ENCODE data around the gene HEYL. TPM values are rescaled to one million over a fixed set of nuclear protein-coding genes. Genes with fewer than 3 reads are reported as not detected.

The HEYL gene
- total RNA-seq, 1 experiment from 2014 or later = 0.94 TPM

- DNase-seq = no peak
- no peak overlapping the region for H3K4me3 ChIP-seq (ENCODE audit: insufficient read depth, low read depth, low read length)
- H3K27me3 ChIP-seq (ENCODE audit: control insufficient read depth, insufficient read depth, low read length) = peaks cover 89% of the 10 kb centered on the region
- no peaks in the 10 kb centered on the region for H3K36me3 ChIP-seq (replicated peaks; ENCODE audit: control insufficient read depth, insufficient read depth, low read length)
Observed at GRCh38 chr1:39673215-39673614, 33.8 kb upstream of the HEYL start.

DNA sequence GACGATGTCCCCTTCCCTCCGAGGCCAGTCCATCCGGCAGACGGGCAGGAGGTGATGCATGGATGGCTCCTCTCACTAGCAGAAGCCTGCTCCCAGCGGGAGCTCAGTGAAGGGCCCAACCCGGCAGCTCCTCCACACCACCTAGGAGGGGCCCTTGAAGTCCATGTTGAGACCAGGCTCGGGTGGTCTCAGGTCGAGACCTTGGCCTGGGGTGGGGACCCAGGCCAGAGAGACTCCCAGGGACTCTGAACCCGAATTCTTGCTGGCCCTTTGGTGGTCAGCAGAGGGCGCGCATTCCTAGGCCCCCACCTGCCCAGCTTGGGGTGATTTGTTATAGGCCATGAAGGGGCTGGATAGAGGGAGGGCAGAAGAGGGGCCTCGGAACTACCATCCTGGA is 33.1 kb upstream of the HEYL start:
- Histone ChIP-seq H3K36me3 (replicated peaks; ENCODE audit: control insufficient read depth, insufficient read depth, low read length) (no peaks in the 10 kb centered on the region), H3K4me3 (ENCODE audit: insufficient read depth, low read depth, low read length) (no peak overlapping the region; the same call in 1 of the 2 replicates), H3K27me3 (ENCODE audit: control insufficient read depth, insufficient read depth, low read length) (peaks cover 91% of the 10 kb centered on the region)
- peak; percentile 88 for DNase-seq

DNA sequence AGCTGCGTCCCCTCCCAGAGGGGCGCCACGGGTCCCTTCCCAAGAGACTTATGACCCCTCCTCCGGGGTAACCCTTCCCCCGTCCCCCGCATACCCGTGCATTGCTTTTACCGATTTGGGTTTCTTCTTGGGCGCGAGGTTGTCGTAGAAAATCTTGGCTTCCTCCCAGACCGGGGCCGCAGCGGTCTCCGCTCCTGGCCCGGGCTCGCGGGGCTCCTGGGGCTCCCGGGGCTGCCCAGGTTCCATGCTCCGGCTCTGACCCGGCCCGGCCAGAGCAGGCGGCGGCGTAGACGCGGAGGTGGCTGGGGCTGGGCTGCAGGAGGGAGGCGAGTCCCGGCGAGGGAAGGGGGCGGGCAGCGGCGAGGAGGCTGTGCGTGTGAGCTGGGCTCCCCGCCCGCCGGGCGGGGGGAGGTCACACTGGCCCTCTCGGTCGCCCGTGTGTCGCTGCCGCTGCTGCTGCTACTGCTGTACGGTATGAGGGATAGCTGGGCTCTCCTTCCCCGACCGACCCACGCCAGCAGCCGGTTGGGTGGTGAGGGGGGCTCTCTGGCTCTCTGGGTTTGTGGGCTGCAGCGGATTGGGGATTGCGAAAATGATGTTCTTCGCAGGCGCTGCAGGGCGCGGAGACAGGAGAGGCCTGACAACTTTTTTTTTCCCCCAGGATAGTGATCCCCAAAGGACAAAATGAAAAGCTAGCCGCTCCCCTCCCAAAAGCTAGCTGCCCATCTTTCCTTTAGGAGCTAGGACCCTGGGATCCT is 32.5 kb upstream of the HEYL start, which contains the start of gene NT5C1A:
Gene NT5C1A (minus strand): TSS at position 315 of the 758 bp plus-strand sequence. CDS start 69 bp downstream, at position 246.
- no peaks in the 10 kb centered on the region for H3K36me3 ChIP-seq (replicated peaks; ENCODE audit: control insufficient read depth, insufficient read depth, low read length)
- H3K4me3 ChIP-seq (ENCODE audit: insufficient read depth, low read depth, low read length) = peak within 1 kb of the TSS; percentile 32
- DNase-seq = peak; percentile 90
- peaks cover 91% of the 10 kb centered on the region for H3K27me3 ChIP-seq (ENCODE audit: control insufficient read depth, insufficient read depth, low read length)

GRCh38 chr1:39671433-39671792 is 32.0 kb upstream of the HEYL start:
- Histone ChIP-seq H3K4me3 (ENCODE audit: insufficient read depth, low read depth, low read length) (peak overlapping the region; percentile 32), H3K36me3 (replicated peaks; ENCODE audit: control insufficient read depth, insufficient read depth, low read length) (no peaks in the 10 kb centered on the region), H3K27me3 (ENCODE audit: control insufficient read depth, insufficient read depth, low read length) (peaks cover 91% of the 10 kb centered on the region)
- peak; percentile 83 for DNase-seq

DNA sequence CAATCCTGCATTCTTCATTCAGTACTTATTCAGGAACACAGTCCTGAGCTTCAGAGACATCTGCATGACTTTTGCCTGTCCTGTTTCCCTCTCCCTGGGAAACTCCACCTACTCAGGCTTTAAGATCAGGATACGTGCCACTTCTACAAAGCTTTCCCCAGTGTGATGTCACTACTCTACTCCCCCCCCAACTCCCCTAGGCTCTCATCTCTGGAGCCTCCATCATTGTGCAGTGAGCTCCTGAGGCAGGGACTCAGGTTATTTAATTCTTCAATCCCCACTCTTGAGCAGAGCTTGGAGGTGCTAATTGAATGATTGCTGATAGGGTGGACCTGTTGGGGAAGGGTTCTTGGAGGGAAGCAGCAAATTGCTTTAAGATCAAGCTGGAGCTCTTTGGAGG is 31.2 kb upstream of the HEYL start:
- Histone ChIP-seq H3K4me3 (ENCODE audit: insufficient read depth, low read depth, low read length) (no peak overlapping the region), H3K36me3 (replicated peaks; ENCODE audit: control insufficient read depth, insufficient read depth, low read length) (no peaks in the 10 kb centered on the region), H3K27me3 (ENCODE audit: control insufficient read depth, insufficient read depth, low read length) (peaks cover 95% of the 10 kb centered on the region)
- DNase-seq = no peak

DNA sequence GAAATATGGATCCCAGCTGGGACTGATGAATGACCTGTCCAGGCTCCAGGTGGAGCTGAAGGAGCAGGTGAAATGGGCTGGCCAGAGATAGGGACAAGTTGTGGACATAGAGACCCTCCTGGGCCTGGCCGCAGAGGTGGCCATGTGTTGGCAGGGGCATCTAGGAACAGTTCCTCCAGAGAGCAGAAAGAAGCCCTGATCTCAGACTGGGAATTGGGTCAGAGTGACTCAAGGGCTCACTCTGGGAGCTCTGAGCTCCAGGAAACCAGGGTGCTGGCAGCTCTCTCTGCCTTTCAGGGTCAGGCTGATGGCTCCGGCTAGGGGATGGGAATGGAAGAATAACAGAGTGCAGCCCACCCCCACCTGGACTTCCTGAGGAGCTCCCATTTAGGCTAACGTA is 29.5 kb upstream of the HEYL start:
- Histone ChIP-seq H3K4me3 (ENCODE audit: insufficient read depth, low read depth, low read length) (no peak overlapping the region), H3K36me3 (replicated peaks; ENCODE audit: control insufficient read depth, insufficient read depth, low read length) (no peaks in the 10 kb centered on the region), H3K27me3 (ENCODE audit: control insufficient read depth, insufficient read depth, low read length) (peaks cover 92% of the 10 kb centered on the region)
- DNase-seq = no peak

- no peak for DNase-seq
- peaks cover 87% of the 10 kb centered on the region for H3K27me3 ChIP-seq (ENCODE audit: control insufficient read depth, insufficient read depth, low read length)
- no peak overlapping the region for H3K4me3 ChIP-seq (ENCODE audit: insufficient read depth, low read depth, low read length)
- no peaks in the 10 kb centered on the region for H3K36me3 ChIP-seq (replicated peaks; ENCODE audit: control insufficient read depth, insufficient read depth, low read length)
Observed at GRCh38 chr1:39668111-39668510, 28.7 kb upstream of the HEYL start.

GRCh38 chr1:39666772-39667171 is 27.3 kb upstream of the HEYL start:
- H3K4me3 ChIP-seq (ENCODE audit: insufficient read depth, low read depth, low read length) = no peak overlapping the region
- DNase-seq = no peak
- peaks cover 86% of the 10 kb centered on the region for H3K27me3 ChIP-seq (ENCODE audit: control insufficient read depth, insufficient read depth, low read length)
- no peaks in the 10 kb centered on the region for H3K36me3 ChIP-seq (replicated peaks; ENCODE audit: control insufficient read depth, insufficient read depth, low read length)

DNA sequence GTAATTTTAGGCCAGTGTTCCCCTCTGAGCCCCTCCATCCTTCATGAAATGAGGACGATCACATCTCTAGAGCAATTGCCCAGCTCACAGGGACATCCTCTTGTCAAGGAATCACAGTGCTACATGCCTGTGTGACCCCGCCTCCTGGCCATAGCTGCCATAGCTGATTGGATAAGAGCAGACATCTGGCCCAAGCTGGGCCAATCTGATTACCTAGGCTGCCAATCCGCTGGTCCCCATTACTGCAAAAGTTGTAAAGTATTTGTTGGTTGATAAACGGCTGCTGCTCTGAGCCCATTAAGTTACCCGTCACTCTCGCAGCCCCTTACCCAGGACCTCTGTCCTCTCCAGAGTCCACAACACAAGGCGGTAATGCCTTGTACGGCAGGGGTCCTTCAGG is 24.1 kb upstream of the HEYL start:
- Histone ChIP-seq H3K4me3 (ENCODE audit: insufficient read depth, low read depth, low read length) (no peak overlapping the region), H3K27me3 (ENCODE audit: control insufficient read depth, insufficient read depth, low read length) (peaks cover 83% of the 10 kb centered on the region), H3K36me3 (replicated peaks; ENCODE audit: control insufficient read depth, insufficient read depth, low read length) (no peaks in the 10 kb centered on the region)
- DNase-seq = peak; percentile 70

- peaks cover 80% of the 10 kb centered on the region for H3K27me3 ChIP-seq (ENCODE audit: control insufficient read depth, insufficient read depth, low read length)
Observed at GRCh38 chr1:39662861-39663260, 23.4 kb upstream of the HEYL start.

GRCh38 chr1:39659538-39659937 is 20.1 kb upstream of the HEYL start:
- no peaks in the 10 kb centered on the region for H3K36me3 ChIP-seq (replicated peaks; ENCODE audit: control insufficient read depth, insufficient read depth, low read length)

More at GRCh38 chr1:39662861-39663260, 23.4 kb upstream of the HEYL start:
- no peaks in the 10 kb centered on the region for H3K36me3 ChIP-seq (replicated peaks; ENCODE audit: control insufficient read depth, insufficient read depth, low read length)
- H3K4me3 ChIP-seq (ENCODE audit: insufficient read depth, low read depth, low read length) = no peak overlapping the region
- DNase-seq = no peak

DNA sequence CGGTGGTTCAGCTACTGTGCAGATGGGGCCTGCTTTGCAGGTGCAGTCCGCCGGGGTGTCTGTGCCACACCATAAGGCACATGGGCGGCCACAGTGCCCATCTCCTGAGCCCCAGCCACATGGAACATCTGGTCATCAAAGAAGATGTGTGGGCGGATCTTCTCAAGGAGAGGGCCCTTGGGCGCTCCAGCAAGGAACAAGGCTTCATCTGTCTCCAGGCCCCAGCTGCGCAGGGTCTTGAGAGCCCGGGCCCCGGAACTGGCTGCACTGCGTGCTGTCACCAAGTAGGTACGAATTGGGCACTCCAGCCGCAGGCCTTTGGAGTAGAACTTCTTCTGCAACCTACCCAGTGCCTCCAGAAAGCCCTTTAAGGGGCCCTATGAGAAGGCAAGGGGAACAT is 19.7 kb upstream of the HEYL start:
- no peak for DNase-seq
- H3K27me3 ChIP-seq (ENCODE audit: control insufficient read depth, insufficient read depth, low read length) = peaks cover 67% of the 10 kb centered on the region
- no peaks in the 10 kb centered on the region for H3K36me3 ChIP-seq (replicated peaks; ENCODE audit: control insufficient read depth, insufficient read depth, low read length)
- no peak overlapping the region for H3K4me3 ChIP-seq (ENCODE audit: insufficient read depth, low read depth, low read length)

More at GRCh38 chr1:39659538-39659937, 20.1 kb upstream of the HEYL start:
- peaks cover 65% of the 10 kb centered on the region for H3K27me3 ChIP-seq (ENCODE audit: control insufficient read depth, insufficient read depth, low read length)
- DNase-seq = no peak
- no peak overlapping the region for H3K4me3 ChIP-seq (ENCODE audit: insufficient read depth, low read depth, low read length)

DNA sequence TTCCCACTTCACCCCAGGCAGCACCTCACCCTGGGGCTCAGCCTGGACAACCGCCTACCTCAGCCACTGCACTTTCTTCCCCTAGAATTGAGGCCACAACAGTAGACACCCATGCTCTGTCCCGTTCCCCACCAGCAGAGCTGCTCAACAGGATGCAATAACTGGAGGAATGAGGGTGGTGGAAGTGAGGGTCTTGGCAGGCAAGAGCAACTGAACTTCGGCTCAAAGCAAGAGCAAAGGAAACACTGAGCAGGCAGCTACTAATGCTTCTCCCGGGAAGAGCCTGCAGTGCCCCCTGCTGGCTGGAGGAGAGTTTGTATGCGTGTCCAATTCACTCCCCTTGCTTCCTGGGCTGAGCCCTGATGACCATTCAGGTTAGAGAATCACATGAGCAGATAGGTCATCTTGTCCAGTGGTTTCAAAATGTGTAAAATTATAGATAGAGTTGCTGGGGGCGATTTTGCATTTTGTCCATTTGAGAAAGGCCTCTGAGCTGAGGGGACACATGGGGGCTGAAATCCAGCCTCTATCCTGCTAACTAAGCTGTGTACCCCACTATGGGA is 18.6 kb upstream of the HEYL start:
- Histone ChIP-seq H3K36me3 (replicated peaks; ENCODE audit: control insufficient read depth, insufficient read depth, low read length) (no peaks in the 10 kb centered on the region), H3K27me3 (ENCODE audit: control insufficient read depth, insufficient read depth, low read length) (peaks cover 68% of the 10 kb centered on the region), H3K4me3 (ENCODE audit: insufficient read depth, low read depth, low read length) (no peak overlapping the region)
- DNase-seq = peak; percentile 85

- Histone ChIP-seq H3K36me3 (replicated peaks; ENCODE audit: control insufficient read depth, insufficient read depth, low read length) (no peaks in the 10 kb centered on the region), H3K27me3 (ENCODE audit: control insufficient read depth, insufficient read depth, low read length) (peaks cover 63% of the 10 kb centered on the region), H3K4me3 (ENCODE audit: insufficient read depth, low read depth, low read length) (no peak overlapping the region)
- DNase-seq = no peak
Observed at GRCh38 chr1:39657402-39657801, 18.0 kb upstream of the HEYL start.

- Histone ChIP-seq H3K36me3 (replicated peaks; ENCODE audit: control insufficient read depth, insufficient read depth, low read length) (no peaks in the 10 kb centered on the region), H3K27me3 (ENCODE audit: control insufficient read depth, insufficient read depth, low read length) (peaks cover 53% of the 10 kb centered on the region; the same call in 1 of the 2 replicates), H3K4me3 (ENCODE audit: insufficient read depth, low read depth, low read length) (no peak overlapping the region)
- no peak for DNase-seq
Observed at GRCh38 chr1:39656391-39656790, 16.9 kb upstream of the HEYL start.
